Mucosa of stomach (tissue), 1 donor: ENCODE data around the gene UBE2K.
"Not testable (repeated sequence)": the region's sequence is repeated elsewhere in the genome, so short reads cannot be mapped to it uniquely, and the experiment has no call there.

ENCODE experiments used
- H3K27me3 ChIP-seq: one replicate; pipeline ENCODE4 v1.7.0; 2013; ENCODE audit warnings: mild to moderate bottlenecking, low read length; ENCODE audit not compliant: control insufficient read depth, insufficient read depth
- H3K36me3 ChIP-seq: one replicate; pipeline ENCODE4 v1.7.0; 2013; ENCODE audit warnings: low read length; ENCODE audit not compliant: control insufficient read depth, insufficient read depth
- H3K4me1 ChIP-seq: one replicate; pipeline ENCODE4 v1.7.0; 2013; ENCODE audit warnings: mild to moderate bottlenecking, low read length; ENCODE audit not compliant: control insufficient read depth, insufficient read depth
- H3K4me3 ChIP-seq: one replicate; pipeline ENCODE4 v1.7.0; 2013; ENCODE audit warnings: low read length
- H3K9ac ChIP-seq: one replicate; pipeline ENCODE4 v1.7.0; 2013; ENCODE audit warnings: mild to moderate bottlenecking, low read length, moderate library complexity
- H3K9me3 ChIP-seq: one replicate; pipeline ENCODE4 v1.7.0; 2013; ENCODE audit warnings: mild to moderate bottlenecking, low read length, moderate library complexity; ENCODE audit not compliant: control insufficient read depth
- donor health status: Pancreatic carcinoma.

UBE2K gene

DNA sequence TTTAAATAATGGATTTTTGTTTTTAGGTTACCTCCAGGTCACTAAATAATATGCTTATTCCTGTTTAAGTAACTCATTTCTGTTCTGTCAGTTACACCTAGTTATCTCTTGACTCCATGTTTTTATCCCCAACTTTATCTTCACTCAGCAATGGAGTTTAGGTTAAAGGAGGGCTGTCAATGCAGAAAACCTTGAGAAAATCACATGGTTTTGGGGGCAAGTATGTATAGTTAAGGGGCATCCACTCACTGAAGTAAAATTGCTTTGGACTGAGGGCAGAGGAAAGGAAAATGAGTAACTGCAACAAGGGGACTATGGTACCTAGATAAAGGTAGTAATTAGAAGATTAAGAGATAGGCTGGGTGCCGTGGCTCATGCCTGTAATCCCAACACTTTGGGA is 87.1 kb downstream of the UBE2K start:
- H3K4me3 ChIP-seq: no peak overlapping the region
- H3K36me3 ChIP-seq: no peaks in the 10 kb centered on the region
- H3K4me1 ChIP-seq: no peaks in the 10 kb centered on the region
- H3K9me3 ChIP-seq: no peaks in the 10 kb centered on the region
- H3K9ac ChIP-seq: no peak overlapping the region
- no peaks in the 10 kb centered on the region for H3K27me3 ChIP-seq

DNA sequence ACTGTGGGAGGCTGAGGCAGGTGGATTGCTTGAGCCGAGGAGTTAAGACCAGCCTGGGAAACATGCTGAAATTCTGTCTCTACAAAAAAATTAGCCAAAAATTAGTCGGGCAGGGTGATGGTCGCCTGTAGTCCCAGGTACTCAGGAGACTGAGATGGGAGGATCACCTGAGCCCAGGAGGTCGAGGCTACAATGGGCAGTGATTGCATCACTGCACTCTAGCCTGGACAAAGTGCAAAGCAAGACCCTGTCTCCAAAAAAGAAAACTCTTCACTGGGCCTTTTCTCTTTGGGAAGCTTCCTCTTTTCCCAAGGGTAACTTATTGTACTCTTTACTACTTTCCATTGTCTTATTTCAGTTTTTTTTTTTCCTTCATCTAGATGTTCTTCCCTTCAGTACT is 88.9 kb downstream of the UBE2K start:
- H3K4me1 ChIP-seq: no peaks in the 10 kb centered on the region

DNA sequence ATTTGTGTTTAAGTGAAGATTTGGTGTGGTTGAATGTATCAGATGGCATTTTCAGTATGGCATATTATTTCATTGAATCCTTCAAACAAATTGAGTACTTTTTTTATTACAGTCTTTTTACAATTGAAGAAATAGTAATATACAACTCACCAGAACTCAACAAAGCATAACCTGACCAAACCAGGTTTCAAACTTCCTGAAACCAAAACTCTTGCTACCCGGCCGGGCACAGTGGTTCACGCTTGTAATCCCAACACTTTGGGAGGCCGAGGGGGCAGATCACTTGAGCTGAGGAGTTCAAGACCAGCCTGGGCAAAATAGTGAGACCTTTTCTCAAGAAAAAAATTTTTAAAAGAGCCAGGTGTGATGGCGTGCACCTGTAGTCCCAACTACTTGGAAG is 94.2 kb downstream of the UBE2K start:
- no peaks in the 10 kb centered on the region for H3K36me3 ChIP-seq
- H3K27me3 ChIP-seq: no peaks in the 10 kb centered on the region
- H3K9ac ChIP-seq: no peak overlapping the region
- no peak overlapping the region for H3K4me3 ChIP-seq
- no peaks in the 10 kb centered on the region for H3K9me3 ChIP-seq
- no peaks in the 10 kb centered on the region for H3K4me1 ChIP-seq

More for the DNA sequence above, 88.9 kb downstream of the UBE2K start:
- Histone ChIP-seq H3K9ac (no peak overlapping the region), H3K9me3 (no peaks in the 10 kb centered on the region), H3K4me3 (no peak overlapping the region), H3K27me3 (no peaks in the 10 kb centered on the region), H3K36me3 (no peaks in the 10 kb centered on the region)

DNA sequence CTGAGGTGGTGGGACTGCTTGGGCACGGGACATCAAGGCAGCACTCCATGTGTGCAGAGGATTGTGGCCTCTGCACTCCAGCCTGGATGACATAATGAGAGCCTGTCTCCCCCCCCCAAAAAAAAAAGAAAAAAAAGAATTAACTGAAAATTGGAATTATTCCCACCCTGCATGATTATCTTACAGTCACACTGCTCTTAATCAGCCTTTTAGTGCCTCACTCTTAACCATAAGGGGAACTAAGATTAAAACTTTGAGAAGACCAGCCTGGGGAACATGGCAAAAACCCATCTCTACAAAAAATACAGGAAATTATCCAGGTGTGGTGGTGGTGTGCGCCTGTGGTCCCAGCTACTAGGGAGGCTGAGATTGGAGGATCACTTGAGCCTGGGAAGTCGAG is 94.6 kb downstream of the UBE2K start:
- Histone ChIP-seq H3K27me3 (no peaks in the 10 kb centered on the region), H3K9ac (no peak overlapping the region), H3K36me3 (no peaks in the 10 kb centered on the region), H3K4me3 (no peak overlapping the region), H3K9me3 (no peaks in the 10 kb centered on the region), H3K4me1 (no peaks in the 10 kb centered on the region)

DNA sequence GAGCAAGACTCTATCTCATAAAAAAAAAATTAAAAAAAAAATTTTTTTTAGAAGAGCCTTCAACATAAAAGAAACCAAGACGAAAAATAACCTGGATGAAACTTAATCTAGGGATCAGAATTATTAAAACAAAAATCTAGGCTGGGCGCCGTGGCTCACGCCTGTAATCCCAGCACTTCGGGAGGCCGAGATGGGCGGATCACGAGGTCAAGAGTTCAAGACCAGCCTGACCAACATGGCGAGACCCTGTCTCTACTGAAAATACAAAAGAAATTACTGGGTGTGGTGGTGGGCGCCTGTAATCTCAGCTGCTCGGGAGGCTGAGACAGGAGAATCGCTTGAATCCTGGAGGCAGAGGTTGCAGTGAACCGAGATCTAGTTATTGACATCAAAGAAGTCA is 95.0 kb downstream of the UBE2K start:
- not testable (repeated sequence) for H3K4me3 ChIP-seq, H3K27me3 ChIP-seq, H3K9ac ChIP-seq, H3K9me3 ChIP-seq, H3K4me1 ChIP-seq, H3K36me3 ChIP-seq

DNA sequence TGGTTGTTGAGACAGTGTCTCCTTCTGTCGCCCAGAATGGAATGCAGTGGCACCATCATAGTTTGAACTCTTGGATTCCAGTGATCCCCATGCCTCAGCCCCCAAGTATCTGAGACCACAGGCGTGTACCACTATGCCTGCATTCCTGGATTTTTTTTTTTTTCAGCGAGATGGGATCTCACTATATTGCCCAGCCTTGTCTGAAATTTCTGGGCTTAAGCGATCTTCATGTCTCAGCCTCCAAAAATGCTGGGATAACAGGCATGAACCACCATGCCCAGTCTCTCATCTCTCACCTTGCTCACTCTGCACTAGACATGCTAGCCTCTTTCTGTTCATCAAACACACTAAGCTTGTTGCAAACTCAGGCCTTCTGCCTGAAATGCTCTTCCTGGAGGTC is 104.1 kb downstream of the UBE2K start:
- H3K4me1 ChIP-seq: no peaks in the 10 kb centered on the region
- H3K27me3 ChIP-seq: no peaks in the 10 kb centered on the region
- H3K9me3 ChIP-seq: no peaks in the 10 kb centered on the region
- no peak overlapping the region for H3K9ac ChIP-seq
- no peak overlapping the region for H3K4me3 ChIP-seq
- no peaks in the 10 kb centered on the region for H3K36me3 ChIP-seq

DNA sequence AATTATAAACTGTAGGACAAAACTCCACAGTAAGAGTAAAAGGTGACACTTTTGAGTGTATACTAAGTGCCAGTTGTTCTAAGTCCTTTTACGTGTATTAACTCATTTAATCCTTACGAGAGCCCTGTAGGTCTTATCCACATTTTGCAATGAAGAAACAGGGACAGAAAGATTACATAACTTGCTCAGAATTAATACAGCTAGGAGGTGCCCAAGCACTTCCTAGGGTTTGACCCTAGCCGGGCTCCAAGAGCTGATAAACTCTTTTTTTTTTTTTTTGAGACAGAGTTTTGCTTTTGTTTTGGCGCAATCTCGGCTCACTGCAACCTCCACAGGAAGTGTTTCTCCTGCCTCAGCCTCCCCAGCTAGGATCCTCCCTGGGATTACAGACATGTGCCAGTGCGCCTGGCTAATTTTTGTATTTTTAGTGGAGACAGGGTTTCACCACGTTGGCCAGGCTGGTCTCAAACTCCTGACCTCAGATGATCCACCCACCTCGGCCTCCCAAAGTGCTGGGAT is 110.4 kb downstream of the UBE2K start:
- Histone ChIP-seq H3K36me3 (no peaks in the 10 kb centered on the region), H3K4me3 (no peak overlapping the region), H3K27me3 (no peaks in the 10 kb centered on the region), H3K9me3 (no peaks in the 10 kb centered on the region), H3K9ac (no peak overlapping the region), H3K4me1 (no peaks in the 10 kb centered on the region)

DNA sequence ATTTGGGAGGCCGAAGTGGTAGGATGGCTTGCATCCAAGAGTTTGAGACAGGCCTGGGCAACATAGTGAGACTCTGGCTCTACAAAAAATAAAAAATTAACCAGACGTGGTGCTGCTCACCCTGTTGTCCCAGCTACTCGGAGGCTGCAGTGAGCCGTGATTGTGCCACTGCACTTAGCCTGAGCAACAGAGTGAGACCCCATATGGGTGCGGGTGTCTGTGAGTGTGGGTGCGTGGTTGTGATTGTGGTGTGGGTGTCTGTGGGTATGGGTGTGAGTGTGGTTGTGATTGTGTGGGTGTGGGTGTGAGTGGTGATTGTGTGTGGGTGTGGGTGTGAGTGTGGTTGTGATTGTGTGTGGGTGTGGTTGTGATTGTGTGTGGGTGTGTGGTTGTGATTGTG is 114.6 kb downstream of the UBE2K start:
- no peaks in the 10 kb centered on the region for H3K9me3 ChIP-seq
- no peaks in the 10 kb centered on the region for H3K27me3 ChIP-seq
- no peaks in the 10 kb centered on the region for H3K36me3 ChIP-seq
- H3K4me3 ChIP-seq: no peak overlapping the region
- no peak overlapping the region for H3K9ac ChIP-seq
- H3K4me1 ChIP-seq: no peaks in the 10 kb centered on the region

DNA sequence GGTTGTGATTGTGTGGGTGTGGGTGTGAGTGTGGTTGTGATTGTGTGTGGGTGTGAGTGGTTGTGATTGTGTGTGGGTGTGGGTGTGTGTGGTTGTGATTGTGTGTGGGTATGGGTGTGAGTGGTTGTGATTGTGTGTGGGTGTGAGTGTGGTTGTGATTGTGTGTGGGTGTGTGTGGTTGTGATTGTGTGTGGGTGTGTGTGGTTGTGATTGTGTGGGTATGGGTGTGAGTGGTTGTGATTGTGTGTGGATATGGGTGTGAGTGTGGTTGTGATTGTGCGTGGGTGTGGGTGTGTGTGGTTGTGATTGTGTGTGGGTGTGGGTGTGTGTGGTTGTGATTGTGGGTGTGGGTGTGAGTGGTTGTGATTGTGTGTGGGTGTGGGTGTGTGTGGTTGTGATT is 115.1 kb downstream of the UBE2K start:
- H3K9ac ChIP-seq, H3K9me3 ChIP-seq, H3K4me3 ChIP-seq, H3K36me3 ChIP-seq, H3K27me3 ChIP-seq, H3K4me1 ChIP-seq: not testable (repeated sequence)

DNA sequence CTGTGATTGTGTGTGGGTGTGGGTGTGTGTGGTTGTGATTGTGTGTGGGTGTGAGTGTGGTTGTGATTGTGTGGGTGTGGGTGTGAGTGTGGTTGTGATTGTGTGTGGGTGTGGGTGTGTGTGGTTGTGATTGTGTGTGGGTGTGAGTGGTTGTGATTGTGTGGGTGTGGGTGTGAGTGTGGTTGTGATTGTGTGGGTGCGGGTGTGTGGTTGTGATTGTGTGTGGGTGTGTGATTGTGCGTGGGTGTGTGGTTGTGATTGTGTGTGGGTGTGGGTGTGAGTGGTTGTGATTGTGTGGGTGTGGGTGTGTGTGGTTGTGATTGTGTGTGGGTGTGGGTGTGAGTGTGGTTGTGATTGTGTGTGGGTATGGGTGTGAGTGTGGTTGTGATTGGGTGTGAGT is 115.8 kb downstream of the UBE2K start:
- not testable (repeated sequence) for H3K36me3 ChIP-seq, H3K9me3 ChIP-seq, H3K9ac ChIP-seq, H3K4me3 ChIP-seq, H3K27me3 ChIP-seq, H3K4me1 ChIP-seq

DNA sequence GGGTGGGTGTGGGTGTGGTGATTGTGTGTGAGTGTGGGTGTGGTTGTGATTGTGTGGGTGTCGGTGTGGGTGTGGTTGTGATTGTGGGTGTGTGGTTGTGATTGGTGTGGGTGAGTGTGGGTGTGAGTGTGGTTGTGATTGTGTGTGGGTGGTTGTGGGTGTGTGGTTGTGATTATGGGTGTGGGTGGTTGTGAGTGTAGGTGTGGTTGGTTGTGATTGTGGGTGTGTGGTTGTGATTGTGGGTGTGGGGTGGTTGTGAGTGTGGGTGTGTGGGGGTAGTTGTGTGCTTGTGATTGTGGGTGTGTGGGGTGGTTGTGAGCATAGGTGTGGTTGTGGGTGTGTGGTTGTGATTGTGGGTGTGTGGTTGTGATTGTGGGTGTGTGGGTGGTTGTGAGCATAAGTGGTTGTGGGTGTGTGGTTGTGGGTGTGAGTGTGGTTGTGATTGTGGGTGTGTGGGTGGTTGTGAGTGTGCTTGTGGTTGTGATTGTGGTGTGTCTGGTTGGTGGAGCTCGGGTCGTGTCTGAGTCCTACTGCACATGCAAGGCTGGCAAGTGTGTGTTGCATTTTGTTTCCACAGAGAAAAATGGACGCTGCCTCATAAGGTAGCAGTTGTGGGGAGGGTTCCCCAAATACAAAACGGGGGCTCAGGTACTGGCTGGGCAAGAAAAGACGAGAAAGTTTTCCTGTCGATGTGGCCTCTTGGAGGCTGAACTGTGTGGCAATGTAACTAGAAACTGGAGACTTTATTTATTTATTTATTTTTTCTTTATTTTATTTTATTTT is 116.7 kb downstream of the UBE2K start:
- no peaks in the 10 kb centered on the region for H3K9me3 ChIP-seq
- H3K9ac ChIP-seq: no peak overlapping the region
- no peaks in the 10 kb centered on the region for H3K27me3 ChIP-seq
- no peaks in the 10 kb centered on the region for H3K36me3 ChIP-seq
- no peak overlapping the region for H3K4me3 ChIP-seq
- no peaks in the 10 kb centered on the region for H3K4me1 ChIP-seq

DNA sequence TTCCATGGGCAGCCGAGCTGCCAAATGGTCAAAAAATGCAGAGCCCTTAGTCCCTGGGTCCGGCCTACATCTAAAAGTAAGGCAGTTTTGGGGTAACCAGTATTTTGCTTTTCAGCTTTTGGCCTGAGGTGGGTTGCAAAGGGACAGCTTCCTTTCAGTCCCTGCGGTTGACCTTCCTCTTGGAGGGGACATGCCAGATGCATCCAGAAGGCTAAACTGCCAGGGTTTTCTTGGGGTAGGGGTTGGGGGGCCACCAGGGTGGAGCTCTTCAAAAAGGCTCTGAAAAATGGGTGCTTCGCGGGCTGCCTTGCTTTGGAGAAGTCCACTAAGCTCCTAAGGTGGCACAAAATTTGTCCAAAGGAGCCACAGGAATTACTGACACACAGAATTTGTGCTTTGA is 120.7 kb downstream of the UBE2K start:
- H3K4me3 ChIP-seq: no peak overlapping the region
- no peaks in the 10 kb centered on the region for H3K36me3 ChIP-seq
- no peaks in the 10 kb centered on the region for H3K4me1 ChIP-seq
- no peak overlapping the region for H3K9ac ChIP-seq
- H3K9me3 ChIP-seq: no peaks in the 10 kb centered on the region
- no peaks in the 10 kb centered on the region for H3K27me3 ChIP-seq

DNA sequence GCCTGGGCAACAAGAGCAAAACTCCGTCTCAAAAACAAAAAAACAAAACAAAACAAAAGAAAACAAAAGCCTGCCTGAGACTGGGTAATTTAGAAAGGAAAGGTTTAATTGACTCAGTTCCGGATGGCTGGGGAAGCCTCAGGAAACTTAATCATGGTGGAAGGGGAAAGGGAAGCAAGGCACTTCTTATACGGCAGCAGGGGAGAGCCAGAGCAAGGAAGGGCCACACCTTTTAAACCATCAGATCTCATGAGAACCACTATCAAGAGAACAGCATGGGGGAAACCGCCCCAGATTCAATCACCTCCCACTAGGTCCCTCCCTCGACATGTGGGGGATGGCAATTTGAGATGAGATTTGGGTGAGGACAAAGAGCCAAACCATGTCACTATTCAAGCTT is 122.2 kb downstream of the UBE2K start:
- H3K36me3 ChIP-seq: no peaks in the 10 kb centered on the region

More for the DNA sequence above, 122.2 kb downstream of the UBE2K start:
- Histone ChIP-seq H3K4me3 (no peak overlapping the region), H3K9ac (no peak overlapping the region), H3K4me1 (no peaks in the 10 kb centered on the region), H3K27me3 (no peaks in the 10 kb centered on the region), H3K9me3 (no peaks in the 10 kb centered on the region)
